Measurements from ENCODE around the gene TIE1.

The TIE1 gene

GRCh38 chr1:43293896-43294760 is 6.7 kb upstream of the TIE1 start:
- no peak for DNase-seq (ENCODE audit: low read depth)

- DNase-seq (ENCODE audit: low read depth), result no peak
Measured at GRCh38 chr1:43294761-43295160, 6.0 kb upstream of the TIE1 start.

- no peak for DNase-seq (ENCODE audit: low read depth)
Measured at GRCh38 chr1:43296207-43296606, 4.6 kb upstream of the TIE1 start.

GRCh38 chr1:43298055-43298454 is 2.7 kb upstream of the TIE1 start:
- no peak for DNase-seq (ENCODE audit: low read depth)

- no peak for DNase-seq (ENCODE audit: low read depth)
Measured at GRCh38 chr1:43299101-43299500, 1.7 kb upstream of the TIE1 start.

GRCh38 chr1:43302201-43302600 is 1.4 kb downstream of the TIE1 start:
- DNase-seq (ENCODE audit: low read depth), result no peak

GRCh38 chr1:43302721-43303470 is 2.1 kb downstream of the TIE1 start:
- no peak for DNase-seq (ENCODE audit: low read depth)

GRCh38 chr1:43303471-43304313 is 2.9 kb downstream of the TIE1 start:
- DNase-seq (ENCODE audit: low read depth), result no peak

- no peak for DNase-seq (ENCODE audit: low read depth)
Measured at GRCh38 chr1:43304314-43304681, 3.5 kb downstream of the TIE1 start.

GRCh38 chr1:43304771-43305300 is 4.1 kb downstream of the TIE1 start:
- no peak for DNase-seq (ENCODE audit: low read depth)

GRCh38 chr1:43305461-43305860 is 4.7 kb downstream of the TIE1 start:
- DNase-seq (ENCODE audit: low read depth), result no peak

GRCh38 chr1:43305926-43306687 is 5.3 kb downstream of the TIE1 start:
- no peak for DNase-seq (ENCODE audit: low read depth)

GRCh38 chr1:43306688-43307457 is 6.1 kb downstream of the TIE1 start:
- no peak for DNase-seq (ENCODE audit: low read depth)

GRCh38 chr1:43307458-43308158 is 6.8 kb downstream of the TIE1 start:
- DNase-seq (ENCODE audit: low read depth), result no peak

GRCh38 chr1:43308635-43309404 is 8.0 kb downstream of the TIE1 start:
- no peak for DNase-seq (ENCODE audit: low read depth)

- no peak for DNase-seq (ENCODE audit: low read depth)
Measured at GRCh38 chr1:43309405-43310025, 8.7 kb downstream of the TIE1 start.

GRCh38 chr1:43311521-43311920 is 10.7 kb downstream of the TIE1 start:
- DNase-seq (ENCODE audit: low read depth), result no peak

GRCh38 chr1:43312212-43312623 is 11.4 kb downstream of the TIE1 start:
- DNase-seq (ENCODE audit: low read depth), result no peak
